SK-N-DZ (cell line): ENCODE measurements around the gene TAF1B.

Experiments
- DNase-seq: peaks from one replicate; pipeline ENCODE4 v3.0.0-alpha.2; 2015; ENCODE audit warnings: low spot score

The TAF1B gene

GRCh38 chr2:9983401-9984216, 140.3 kb downstream of the TAF1B start:
- DNase-seq = no peak
